ENCODE results near the gene AVL9.
"Not testable (repeated sequence)": the region's sequence is repeated elsewhere in the genome, so short reads cannot be mapped to it uniquely, and the experiment has no call there.

The AVL9 gene

GRCh38 chr7:32591938-32592337, 96.6 kb downstream of the AVL9 start:
- DNase-seq = no peak

- DNase-seq = no peak
Measured at GRCh38 chr7:32592701-32593100, 97.4 kb downstream of the AVL9 start.

- DNase-seq = no peak
Measured at GRCh38 chr7:32594965-32595490, 99.7 kb downstream of the AVL9 start.

GRCh38 chr7:32601196-32601595, 105.9 kb downstream of the AVL9 start:
- DNase-seq = not testable (repeated sequence)

- DNase-seq = no peak
Measured at GRCh38 chr7:32602470-32602869, 107.2 kb downstream of the AVL9 start.

- not testable (repeated sequence) for DNase-seq
Measured at GRCh38 chr7:32603492-32603891, 108.2 kb downstream of the AVL9 start.

DNA sequence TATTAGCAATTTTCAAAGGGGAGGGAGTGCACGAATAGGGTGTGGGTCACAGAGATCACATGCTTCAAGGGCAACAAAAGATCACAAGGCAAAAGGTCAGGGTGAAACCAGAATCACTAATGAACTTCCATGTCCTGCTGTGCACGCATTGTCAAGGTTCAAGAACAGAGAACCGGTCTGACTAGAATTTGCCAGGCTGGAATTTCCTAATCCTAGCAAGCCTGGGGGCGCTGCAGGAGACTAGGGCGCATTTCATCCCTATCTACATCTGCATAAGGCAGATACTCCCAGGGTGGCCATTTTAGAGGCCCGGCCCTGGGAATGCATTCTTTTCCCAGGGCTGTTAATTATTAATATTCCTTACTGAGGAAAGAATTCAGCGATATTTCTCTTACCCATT, 108.8 kb downstream of the AVL9 start:
- not testable (repeated sequence) for DNase-seq

DNA sequence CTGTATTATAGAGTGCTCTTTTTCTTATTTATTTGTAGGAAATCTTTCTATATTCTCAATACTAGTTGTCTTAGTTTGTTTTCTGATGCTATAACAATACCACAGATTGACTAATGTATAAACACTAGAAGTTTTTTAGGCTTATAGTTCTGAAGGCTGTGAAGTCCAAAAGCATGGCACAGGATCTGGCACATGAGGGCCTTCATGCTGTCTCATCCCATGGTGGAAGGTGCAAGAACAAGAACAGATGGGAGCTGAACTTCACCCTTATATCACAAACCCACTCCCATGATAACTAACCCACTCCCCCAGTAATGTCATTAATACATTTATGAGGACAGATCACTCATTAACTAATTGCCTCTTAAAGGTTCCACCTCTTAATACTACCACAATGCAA, 109.7 kb downstream of the AVL9 start:
- DNase-seq = no peak

DNA sequence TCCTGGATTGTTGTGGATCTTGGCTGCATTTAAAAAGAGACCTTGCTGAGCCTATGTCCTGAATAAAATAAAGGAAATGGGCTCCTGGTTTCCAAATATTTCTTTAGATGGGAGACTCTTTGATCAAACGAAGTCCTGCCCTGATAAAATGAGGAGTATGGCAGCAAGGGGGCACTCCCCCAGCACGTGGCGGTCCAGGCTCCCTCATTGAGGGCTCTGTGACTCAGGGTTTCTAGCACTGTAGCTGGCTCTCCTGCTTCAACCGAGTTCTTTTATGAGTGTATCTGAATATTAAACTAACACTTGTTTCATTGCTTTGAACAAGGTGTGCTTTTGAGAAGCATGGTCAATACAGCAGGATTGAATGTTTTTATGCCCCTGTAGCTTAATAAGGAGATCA, 114.2 kb downstream of the AVL9 start:
- DNase-seq = no peak

DNA sequence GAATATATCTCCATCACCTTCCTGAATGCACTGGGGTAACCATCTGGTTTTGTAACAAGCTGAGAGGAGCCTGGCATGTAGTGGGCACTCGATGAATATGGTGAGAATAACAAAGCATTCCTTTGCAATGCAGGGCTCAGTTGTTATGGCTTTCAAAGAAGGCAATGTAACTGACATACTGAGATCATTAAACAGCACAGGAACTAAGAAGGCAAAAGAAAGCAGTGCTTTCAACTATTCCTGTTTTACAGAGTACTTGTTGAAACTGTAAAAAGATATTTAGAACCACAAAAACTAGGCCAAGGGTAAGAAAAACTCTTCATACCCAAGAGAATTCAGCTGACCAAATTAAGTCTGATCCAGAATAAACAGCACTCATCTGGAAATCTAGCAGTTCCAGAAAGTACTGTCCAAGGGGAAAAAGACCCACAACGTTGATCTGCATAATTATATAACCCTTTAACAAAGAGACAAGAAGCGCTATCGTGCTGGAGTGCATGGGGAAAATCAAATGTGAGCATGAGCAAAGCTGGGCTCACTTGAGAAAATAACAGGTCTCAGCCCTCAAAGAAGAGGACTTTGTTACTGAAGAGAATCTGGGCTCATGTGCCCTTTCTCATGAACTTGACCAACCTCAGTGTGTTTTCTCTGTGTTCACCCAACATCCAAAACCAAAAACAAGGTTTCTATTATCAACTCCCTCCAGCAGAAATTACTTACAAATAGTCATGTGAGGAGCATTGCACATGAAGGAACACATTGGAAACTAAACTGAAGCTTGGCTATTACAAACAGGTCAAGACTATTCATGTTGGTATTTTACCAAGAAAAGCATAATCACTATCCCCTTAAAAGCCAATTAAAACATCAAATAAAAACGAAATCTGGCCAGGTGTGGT, 116.2 kb downstream of the AVL9 start:
- DNase-seq = no peak

DNA sequence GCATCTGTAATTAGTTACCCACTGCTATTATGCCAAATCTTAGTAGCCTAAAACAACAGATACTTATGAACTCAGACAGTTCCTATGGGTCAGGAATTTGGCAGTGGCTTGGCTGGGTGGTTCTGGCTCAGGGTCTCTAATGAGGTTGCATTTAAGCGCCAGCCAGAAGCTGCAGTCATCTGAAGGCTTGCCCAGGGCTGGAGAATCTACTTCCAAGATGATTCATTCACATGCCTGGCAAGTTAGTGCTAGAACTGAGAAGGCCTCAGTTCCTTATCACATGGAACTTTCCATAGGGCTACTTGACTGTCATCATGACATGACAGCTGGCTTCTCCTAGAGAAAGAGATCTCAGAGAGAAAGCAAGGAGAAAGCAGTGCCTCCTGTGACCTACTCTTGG, 121.3 kb downstream of the AVL9 start:
- peak; percentile 100 for DNase-seq

DNA sequence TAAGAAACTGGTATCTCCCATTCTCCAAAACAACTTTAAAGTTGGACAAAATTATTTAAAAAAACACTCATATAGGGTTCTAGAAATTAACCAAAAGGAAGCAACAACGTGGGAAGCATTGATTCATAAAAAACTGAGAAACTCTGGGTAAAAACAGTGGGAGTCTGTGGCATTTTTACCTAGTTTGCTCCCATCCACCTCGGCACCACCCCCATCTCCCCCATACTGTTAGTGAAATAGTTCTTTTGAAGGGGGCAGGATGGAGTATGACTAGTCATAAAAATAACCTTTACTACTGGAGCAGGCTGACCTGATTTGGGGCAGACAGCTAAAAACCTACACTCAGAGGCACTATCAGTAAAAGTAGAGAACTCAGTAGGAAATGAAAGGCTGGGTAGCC, 123.2 kb downstream of the AVL9 start:
- DNase-seq = no peak

DNA sequence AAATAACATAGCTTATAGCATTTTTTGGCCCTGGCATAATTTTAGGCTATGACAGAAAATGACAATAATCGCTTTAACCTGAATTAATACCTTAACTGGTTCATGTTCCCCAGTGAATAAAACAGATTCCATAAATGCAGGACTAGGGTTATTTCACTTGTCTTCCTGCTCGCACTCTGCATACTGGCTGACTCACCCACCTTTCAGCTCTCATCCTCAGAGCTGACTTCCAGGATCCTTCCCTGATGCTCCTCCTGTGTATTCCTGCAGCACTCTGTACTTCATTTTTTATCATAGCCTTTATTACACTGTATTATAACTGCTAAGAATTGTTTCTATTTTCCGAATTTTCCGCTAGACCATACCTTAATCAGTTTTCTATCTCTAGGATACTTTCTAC, 123.7 kb downstream of the AVL9 start:
- peak; percentile 56 for DNase-seq

DNA sequence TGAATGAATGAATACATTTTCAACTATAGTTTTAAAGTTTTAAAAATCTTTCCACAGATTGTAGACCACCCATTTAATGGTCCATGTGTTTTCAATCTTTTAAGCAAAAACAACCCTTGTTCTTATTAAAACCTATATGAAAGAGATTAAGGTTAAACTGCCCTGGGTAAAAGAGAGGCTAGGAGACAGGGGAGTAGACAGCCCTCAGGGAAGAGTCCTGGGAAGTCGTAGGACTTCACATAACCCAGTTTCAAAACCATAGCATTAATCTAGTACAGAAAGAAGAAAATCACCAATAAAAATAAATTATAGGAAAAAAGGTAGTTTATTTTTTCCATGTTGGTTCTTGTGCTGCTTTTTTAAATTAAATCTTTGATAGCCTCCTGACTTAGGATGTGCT, 124.1 kb downstream of the AVL9 start:
- not testable (repeated sequence) for DNase-seq

DNA sequence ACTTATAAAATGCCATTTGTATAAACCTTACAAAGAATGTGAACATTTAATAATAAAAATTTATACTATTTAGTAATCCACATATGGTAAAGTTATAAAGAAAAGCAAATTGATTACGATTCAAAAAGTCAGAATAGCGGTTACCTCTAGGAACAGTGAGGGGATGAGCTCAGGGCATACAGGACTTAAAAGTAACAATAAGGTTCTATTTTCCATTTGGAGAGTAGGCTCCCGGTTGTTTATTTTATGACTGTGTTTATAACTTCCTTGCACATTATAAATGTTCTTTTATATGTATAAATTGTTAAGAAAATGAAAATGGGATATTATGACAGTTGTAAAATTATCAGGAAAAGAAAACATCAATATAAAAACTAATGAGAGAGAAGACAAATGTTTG, 135.7 kb downstream of the AVL9 start:
- DNase-seq = no peak

- not testable (repeated sequence) for DNase-seq
Measured at GRCh38 chr7:32631590-32632497, 136.6 kb downstream of the AVL9 start.

- not testable (repeated sequence) for DNase-seq
Measured at GRCh38 chr7:32633446-32633845, 138.2 kb downstream of the AVL9 start.

DNA sequence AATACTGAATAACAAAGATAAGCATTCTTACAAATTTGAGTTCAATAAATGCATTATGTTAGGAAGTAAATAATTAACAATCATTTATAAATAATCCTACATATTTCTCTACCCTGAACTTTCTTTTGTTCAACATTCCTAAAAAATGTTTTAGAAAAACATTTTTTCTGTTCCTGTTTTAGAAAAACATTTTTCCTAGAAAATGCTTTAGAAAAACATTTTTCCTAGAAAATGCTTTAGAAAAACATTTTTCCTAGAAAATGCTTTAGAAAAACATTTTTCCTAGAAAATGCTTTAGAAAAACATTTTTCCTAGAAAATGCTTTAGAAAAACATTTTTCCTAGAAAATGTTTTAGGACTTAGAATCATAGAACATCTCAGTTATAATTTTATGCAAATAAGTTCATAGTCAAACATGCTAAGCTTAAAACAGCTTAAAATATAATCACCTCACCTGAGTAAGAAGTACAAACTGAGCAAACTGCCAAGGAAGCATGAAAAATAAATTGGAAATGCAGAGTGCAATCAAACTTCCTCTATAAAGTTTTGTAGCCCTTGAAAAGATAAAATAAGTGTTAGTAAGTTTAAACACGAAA, 139.6 kb downstream of the AVL9 start:
- DNase-seq = not testable (repeated sequence)

DNA sequence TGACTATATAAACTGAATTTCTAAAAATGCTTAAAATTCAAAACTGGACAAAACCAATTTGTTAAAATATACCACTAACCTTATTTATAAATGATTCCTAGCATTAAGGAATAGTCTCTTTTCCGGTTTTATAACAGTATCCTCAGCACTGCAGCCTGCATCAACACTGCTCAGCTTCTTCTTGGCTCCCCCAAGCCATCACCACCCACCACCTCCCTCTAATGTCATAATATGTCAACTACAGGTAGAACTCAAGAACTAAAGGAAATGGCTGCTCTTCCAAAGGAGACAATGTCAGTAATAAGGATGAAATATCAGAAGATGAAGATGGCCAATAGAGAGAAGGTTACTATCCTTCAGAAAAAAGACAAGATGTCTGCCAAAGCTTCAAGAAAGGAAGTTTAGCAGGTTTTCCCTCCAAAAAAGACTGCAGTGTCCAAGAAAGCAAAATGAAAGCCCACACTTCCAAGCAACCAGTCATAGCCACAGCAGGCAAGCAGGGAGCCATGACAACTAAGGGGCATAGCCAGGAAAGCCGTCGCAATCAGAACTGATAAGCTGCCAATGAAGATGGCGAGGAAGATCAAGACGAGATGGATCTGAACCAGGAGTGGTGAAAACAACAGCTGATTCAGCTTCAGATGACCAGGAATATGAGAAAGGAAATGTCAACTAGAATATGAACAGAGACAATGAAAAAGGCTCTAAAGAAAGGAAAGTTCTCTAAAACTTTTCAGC, 141.6 kb downstream of the AVL9 start:
- DNase-seq = not testable (repeated sequence)

DNA sequence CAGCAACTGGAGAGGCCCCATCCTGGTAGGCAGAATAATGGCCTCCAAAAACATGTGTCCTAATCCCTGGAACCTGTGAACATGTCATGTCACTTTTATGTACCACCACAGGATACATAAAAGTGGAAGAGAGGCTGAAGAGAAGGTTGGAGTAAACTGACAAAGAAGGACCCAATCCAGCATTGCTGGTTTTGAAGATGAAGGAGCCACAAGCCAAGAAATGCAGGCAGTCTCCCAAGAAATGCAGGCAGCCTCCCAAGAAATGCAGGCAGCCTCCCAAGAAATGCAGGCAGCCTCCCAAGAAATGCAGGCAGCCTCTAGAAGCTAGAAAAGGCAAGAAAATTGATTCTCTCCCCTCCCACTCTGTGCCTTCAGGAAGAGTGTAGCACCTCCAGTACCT, 142.3 kb downstream of the AVL9 start:
- DNase-seq = not testable (repeated sequence)
